Activated B cell treated with CpG ODN at 0.5 μM for 24 hours (primary cell): ENCODE results near the gene NPAS3. TPM values are rescaled to one million over a fixed set of nuclear protein-coding genes. Genes with fewer than 3 reads are reported as not detected.

Experiments
- ATAC-seq: fragments of 200-7000 bp; cut with Tn5 transposase; one replicate; pipeline ENCODE4 v1.10.0; 2021; ENCODE audit warnings: low read depth, mild to moderate bottlenecking, moderate library complexity
- CTCF ChIA-PET: fragments of 350-600 bp; sonication (Branson Sonifier 250); formaldehyde crosslinking; loops from one replicate; lab custom pipeline; 2021; ENCODE audit warnings: antibody characterized with exemption; lab: Charles Lee
- POLR2A ChIA-PET: fragments of 350-600 bp; sonication (Branson Sonifier 250); formaldehyde crosslinking; loops from one replicate; lab custom pipeline; 2021; ENCODE audit warnings: antibody characterized with exemption; lab: Charles Lee
- DNase-seq: peaks from one replicate; pipeline ENCODE4 v3.0.0; 2022
- H3K27ac Mint-ChIP-seq: one replicate; pipeline ENCODE4 v1.8.0; 2020; ENCODE audit warnings: mixed read lengths
- H3K27me3 Mint-ChIP-seq: one replicate; pipeline ENCODE4 v1.8.0; 2021; ENCODE audit warnings: mixed read lengths
- H3K36me3 Mint-ChIP-seq: one replicate; pipeline ENCODE4 v1.8.0; 2021; ENCODE audit warnings: low read depth, mixed read lengths
- H3K4me1 Mint-ChIP-seq: one replicate; pipeline ENCODE4 v1.8.0; 2021; ENCODE audit warnings: mixed read lengths
- H3K4me3 Mint-ChIP-seq: one replicate; pipeline ENCODE4 v1.8.0; 2020; ENCODE audit warnings: mild to moderate bottlenecking, mixed read lengths
- H3K9me3 Mint-ChIP-seq: one replicate; pipeline ENCODE4 v1.8.0; 2020; ENCODE audit warnings: mixed read lengths
- intact Hi-C: fragments of 100-400 bp; cut with micrococcal nuclease; formaldehyde crosslinking; loops from one replicate; pipeline ENCODE4 v1.15.1; 2024
- total RNA-seq: library from RNA; stranded (reverse); gene quantifications from 2 replicates; pipeline ENCODE4 v1.2.3, GENCODE V29; 2022
- TF ChIP-seq, protein P1 (sequence below): fragments of 200-600 bp; IDR thresholded peaks from one replicate; pipeline ENCODE4 v1.8.0; 2022; ENCODE audit warnings: antibody characterized with exemption, mild to moderate bottlenecking

Gene NPAS3
- total RNA-seq, 1 donor from 2014 or later, result not detected

DNA sequence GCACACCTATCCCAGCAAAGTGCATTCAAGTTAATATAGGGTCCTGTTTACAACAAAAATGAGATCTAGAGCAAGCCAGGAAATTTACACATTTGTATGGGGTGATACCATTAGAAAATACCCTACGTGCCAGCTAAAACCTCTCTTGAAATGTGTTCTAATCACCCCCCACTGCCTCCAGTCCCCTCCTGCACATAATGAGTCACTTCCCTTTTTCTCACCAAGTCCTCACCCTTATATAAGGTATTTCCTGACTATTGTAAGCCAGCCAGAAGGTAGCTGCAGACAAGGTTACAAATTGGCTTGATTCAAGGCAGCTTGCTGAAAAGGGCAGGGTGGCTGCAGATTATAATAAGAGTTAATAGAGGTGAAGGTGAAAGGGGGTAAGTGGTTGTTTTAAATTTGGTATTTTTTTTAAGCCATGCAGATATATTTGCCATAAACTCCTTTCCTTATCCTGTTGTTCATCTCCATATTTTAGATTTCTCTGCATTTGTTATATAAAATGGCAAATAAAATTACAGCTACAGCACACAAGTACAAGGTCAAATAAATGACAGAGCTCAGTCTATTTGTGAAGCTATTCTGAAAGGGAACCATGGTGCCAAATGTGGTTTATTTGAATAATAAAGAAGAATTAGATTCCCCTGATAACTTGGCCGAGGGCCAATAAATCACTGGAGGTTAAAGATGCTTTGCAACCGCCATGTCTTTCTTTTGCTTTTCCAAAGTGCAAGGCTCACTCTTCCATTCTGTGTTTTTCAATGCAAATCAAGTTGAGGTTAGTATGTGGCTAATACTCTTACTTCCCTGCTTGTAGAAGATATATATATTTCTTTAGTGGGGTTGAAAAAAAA is 626.3 kb downstream of the NPAS3 start:
- ATAC-seq, result no peak

DNA sequence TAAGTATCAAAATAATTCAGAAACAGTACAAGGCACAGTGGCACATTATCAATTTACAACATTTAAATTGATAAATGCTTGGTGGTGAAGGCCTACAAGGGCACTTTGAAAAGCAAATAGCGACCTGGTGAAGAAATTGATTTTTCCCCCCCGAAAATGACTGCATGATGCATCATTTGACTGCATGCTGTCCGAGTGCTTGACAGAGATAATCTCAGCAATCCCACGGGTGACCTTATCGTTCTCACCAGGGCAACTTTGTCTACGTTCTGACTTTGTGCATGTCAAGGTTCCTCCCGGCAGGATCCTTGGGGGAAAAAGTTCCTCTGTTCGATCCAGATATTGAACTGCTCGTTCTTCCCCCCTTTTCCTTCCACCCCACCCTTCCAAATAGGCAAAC is 627.4 kb downstream of the NPAS3 start:
- H3K36me3 Mint-ChIP-seq, result no peaks in the 10 kb centered on the region
- no peaks in the 10 kb centered on the region for H3K4me1 Mint-ChIP-seq
- DNase-seq (no peak), ATAC-seq (no peak)
- no peaks in the 10 kb centered on the region for H3K27me3 Mint-ChIP-seq
- no peak overlapping the region for H3K27ac Mint-ChIP-seq
- TF ChIP-seq, protein P1, sequence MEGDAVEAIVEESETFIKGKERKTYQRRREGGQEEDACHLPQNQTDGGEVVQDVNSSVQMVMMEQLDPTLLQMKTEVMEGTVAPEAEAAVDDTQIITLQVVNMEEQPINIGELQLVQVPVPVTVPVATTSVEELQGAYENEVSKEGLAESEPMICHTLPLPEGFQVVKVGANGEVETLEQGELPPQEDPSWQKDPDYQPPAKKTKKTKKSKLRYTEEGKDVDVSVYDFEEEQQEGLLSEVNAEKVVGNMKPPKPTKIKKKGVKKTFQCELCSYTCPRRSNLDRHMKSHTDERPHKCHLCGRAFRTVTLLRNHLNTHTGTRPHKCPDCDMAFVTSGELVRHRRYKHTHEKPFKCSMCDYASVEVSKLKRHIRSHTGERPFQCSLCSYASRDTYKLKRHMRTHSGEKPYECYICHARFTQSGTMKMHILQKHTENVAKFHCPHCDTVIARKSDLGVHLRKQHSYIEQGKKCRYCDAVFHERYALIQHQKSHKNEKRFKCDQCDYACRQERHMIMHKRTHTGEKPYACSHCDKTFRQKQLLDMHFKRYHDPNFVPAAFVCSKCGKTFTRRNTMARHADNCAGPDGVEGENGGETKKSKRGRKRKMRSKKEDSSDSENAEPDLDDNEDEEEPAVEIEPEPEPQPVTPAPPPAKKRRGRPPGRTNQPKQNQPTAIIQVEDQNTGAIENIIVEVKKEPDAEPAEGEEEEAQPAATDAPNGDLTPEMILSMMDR, result no peak
- H3K4me3 Mint-ChIP-seq, result no peak overlapping the region
- ChIA-PET POLR2A (no interaction called here), CTCF (no interaction called here)
- intact Hi-C loops, result no loop called here
- no peaks in the 10 kb centered on the region for H3K9me3 Mint-ChIP-seq

More for the DNA sequence above, 626.3 kb downstream of the NPAS3 start:
- no peaks in the 10 kb centered on the region for H3K36me3 Mint-ChIP-seq
- no peaks in the 10 kb centered on the region for H3K4me1 Mint-ChIP-seq
- CTCF ChIA-PET, result no interaction called here
- H3K27me3 Mint-ChIP-seq, result no peaks in the 10 kb centered on the region
- DNase-seq, result no peak
- no peaks in the 10 kb centered on the region for H3K9me3 Mint-ChIP-seq
- intact Hi-C loops, result no loop called here
- H3K4me3 Mint-ChIP-seq, result no peak overlapping the region
- H3K27ac Mint-ChIP-seq, result no peak overlapping the region
- TF ChIP-seq, protein P1, result no peak
- POLR2A ChIA-PET, result no interaction called here

DNA sequence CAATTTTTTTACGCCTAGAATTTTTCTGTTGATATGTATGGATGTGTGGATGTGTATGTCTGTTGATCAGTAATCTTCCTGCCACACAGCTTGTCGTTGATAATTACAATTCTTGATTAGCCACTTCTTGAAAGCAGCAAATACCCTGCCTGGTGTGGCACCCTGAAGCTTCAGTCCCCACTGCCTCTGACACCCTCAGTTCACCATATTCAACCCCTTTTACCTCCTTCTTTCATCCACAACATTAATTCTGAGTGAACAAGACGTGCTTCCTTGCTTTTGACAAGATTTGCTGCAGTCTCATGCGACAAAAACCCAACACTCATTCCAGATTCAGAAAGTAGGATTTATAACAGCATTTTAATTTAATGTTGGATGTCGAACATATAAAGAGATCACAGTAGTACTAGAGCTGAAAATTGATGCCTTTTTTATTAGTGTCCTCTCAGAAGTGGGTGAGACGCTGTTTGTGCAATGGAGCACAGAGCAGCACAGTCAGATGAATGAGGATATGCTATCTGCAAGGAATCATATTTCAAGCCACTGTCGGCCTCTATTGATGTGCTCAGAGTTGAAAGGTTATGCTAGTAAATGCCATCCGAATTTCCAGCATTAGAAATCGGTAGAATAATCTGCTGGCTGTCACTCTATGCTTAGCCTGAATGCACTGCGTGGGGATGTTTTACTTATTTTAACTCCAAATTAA is 628.5 kb downstream of the NPAS3 start:
- DNase-seq (no peak), ATAC-seq (no peak)
- no peak overlapping the region for H3K4me3 Mint-ChIP-seq
- H3K9me3 Mint-ChIP-seq, result no peaks in the 10 kb centered on the region
- CTCF ChIA-PET, result no interaction called here
- no peaks in the 10 kb centered on the region for H3K36me3 Mint-ChIP-seq
- no peak overlapping the region for H3K27ac Mint-ChIP-seq
- TF ChIP-seq, protein P1, result no peak
- no peaks in the 10 kb centered on the region for H3K4me1 Mint-ChIP-seq
- no peaks in the 10 kb centered on the region for H3K27me3 Mint-ChIP-seq
- intact Hi-C loops, result no loop called here
- POLR2A ChIA-PET, result no interaction called here

DNA sequence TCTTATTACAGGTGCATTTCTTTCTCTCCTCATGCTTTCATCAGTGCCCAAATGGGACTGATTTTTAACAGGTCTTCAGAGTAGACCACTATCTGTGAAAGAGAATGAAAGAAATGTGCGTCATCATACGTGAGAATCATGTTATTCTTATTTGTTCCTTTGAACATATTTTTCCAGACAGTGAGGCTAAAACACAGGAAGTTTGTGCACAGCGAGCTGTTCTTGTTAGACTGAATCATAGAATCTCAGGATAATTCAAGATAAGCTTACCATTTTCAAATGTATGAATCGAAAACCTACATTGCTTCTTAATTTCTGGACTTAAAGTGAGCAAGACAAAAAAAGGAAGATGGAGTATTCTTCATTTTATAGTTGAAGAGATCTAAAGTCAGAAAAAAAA is 629.1 kb downstream of the NPAS3 start:
- no peak overlapping the region for H3K27ac Mint-ChIP-seq

More for the DNA sequence above, 629.1 kb downstream of the NPAS3 start:
- no peak for ATAC-seq
- no peaks in the 10 kb centered on the region for H3K36me3 Mint-ChIP-seq
- TF ChIP-seq, protein P1, result no peak
- no peaks in the 10 kb centered on the region for H3K9me3 Mint-ChIP-seq
- intact Hi-C loops, result no loop called here
- CTCF ChIA-PET, result no interaction called here
- DNase-seq, result no peak
- no peaks in the 10 kb centered on the region for H3K27me3 Mint-ChIP-seq
- no peak overlapping the region for H3K4me3 Mint-ChIP-seq
- H3K4me1 Mint-ChIP-seq, result no peaks in the 10 kb centered on the region
- POLR2A ChIA-PET, result no interaction called here
